Liver (tissue), 9 donors: Measurements from ENCODE around the gene LTBP4. TPM values are rescaled to one million over a fixed set of nuclear protein-coding genes. Genes with fewer than 3 reads are reported as not detected.

Experiments used
- DNase-seq: peaks from one replicate; pipeline ENCODE4 v3.0.0-alpha.2; 2017; ENCODE audit warnings: low spot score
- H3K27ac ChIP-seq, 2 donors: one replicate each; pipeline ENCODE4 v1.7.0; 2013; ENCODE audit warnings: inconsistent platforms in 2 of 2, low read length in 2 of 2, control low read depth in 1 of 2, low read depth in 1 of 2, mild to moderate bottlenecking in 1 of 2
- H3K27me3 ChIP-seq, 4 donors: one replicate each; pipeline versions ENCODE4 v1.6.1 to v1.7.0; 2013; ENCODE audit warnings: low read length in 3 of 4, inconsistent platforms in 1 of 4, mild to moderate bottlenecking in 1 of 4, moderate library complexity in 1 of 4; ENCODE audit not compliant: control insufficient read depth in 4 of 4, insufficient read depth in 4 of 4
- H3K36me3 ChIP-seq, 4 donors: one replicate each; pipeline versions ENCODE4 v1.6.1 to v1.7.0; 2013; ENCODE audit warnings: low read length in 3 of 4, mild to moderate bottlenecking in 3 of 4, low read depth in 1 of 4, moderate library complexity in 1 of 4; ENCODE audit not compliant: control insufficient read depth in 4 of 4, insufficient read depth in 3 of 4
- H3K4me1 ChIP-seq, 4 donors: one replicate each; pipeline versions ENCODE4 v1.6.1 to v1.7.0; 2013; ENCODE audit warnings: low read length in 3 of 4, mild to moderate bottlenecking in 3 of 4, moderate library complexity in 1 of 4; ENCODE audit not compliant: control insufficient read depth in 4 of 4, insufficient read depth in 4 of 4
- H3K4me3 ChIP-seq, 3 donors: one replicate each; pipeline versions ENCODE4 v1.6.1 to v1.7.0; 2013; ENCODE audit warnings: low read length in 3 of 3, control low read depth in 1 of 3, low read depth in 1 of 3, mild to moderate bottlenecking in 1 of 3
- H3K9ac ChIP-seq, 2 donors: one replicate each; pipeline ENCODE4 v1.7.0; 2013; ENCODE audit warnings: low read length in 2 of 2, mild to moderate bottlenecking in 2 of 2, moderate library complexity in 2 of 2, control low read depth in 1 of 2, low read depth in 1 of 2
- H3K9me3 ChIP-seq, 4 donors: one replicate each; pipeline versions ENCODE4 v1.6.1 to v1.7.0; 2013; ENCODE audit warnings: low read length in 3 of 4; ENCODE audit not compliant: control insufficient read depth in 4 of 4
- ATF3 ChIP-seq: IDR thresholded peaks from 2 replicates; pipeline ENCODE4 v1.6.1; 2016; ENCODE audit warnings: antibody characterized with exemption
- CTCF ChIP-seq: fragments of 150-350 bp; IDR thresholded peaks from 2 replicates; pipeline ENCODE4 v1.5.1; 2017; ENCODE audit warnings: improper control_type of control experiment, low read depth, low read length; ENCODE audit not compliant: missing input control
- EGR1 ChIP-seq, 2 donors: IDR thresholded peaks; 2 replicates each; pipeline ENCODE4 v1.6.1; 2016 to 2018; ENCODE audit warnings: antibody characterized with exemption in 2 of 2, low read depth in 2 of 2
- FOXA1 ChIP-seq: IDR thresholded peaks from 2 replicates; pipeline ENCODE4 v1.6.1; 2016; ENCODE audit warnings: antibody characterized with exemption
- FOXA2 ChIP-seq: IDR thresholded peaks from 2 replicates; pipeline ENCODE4 v1.6.1; 2016; ENCODE audit warnings: antibody characterized with exemption
- GABPA ChIP-seq, 2 donors: IDR thresholded peaks in 1 of 2; conservative IDR thresholded peaks in 1 of 2; 2 replicates each; pipeline ENCODE4 v1.6.1; 2016; ENCODE audit warnings: antibody characterized with exemption in 2 of 2, mild to moderate bottlenecking in 1 of 2, moderate library complexity in 1 of 2
- HNF4A ChIP-seq, 2 donors: conservative IDR thresholded peaks; 2 replicates each; pipeline ENCODE4 v1.6.1; 2016; ENCODE audit warnings: antibody characterized with exemption in 2 of 2, mild to moderate bottlenecking in 2 of 2
- HNF4G ChIP-seq: IDR thresholded peaks from 2 replicates; pipeline ENCODE4 v1.6.1; 2016; ENCODE audit warnings: antibody characterized with exemption
- JUND ChIP-seq, 2 donors: IDR thresholded peaks; 2 replicates each; pipeline ENCODE4 v1.6.1; 2016; ENCODE audit warnings: antibody characterized with exemption in 2 of 2
- MAX ChIP-seq: IDR thresholded peaks from 2 replicates; pipeline ENCODE4 v1.6.1; 2016; ENCODE audit warnings: antibody characterized with exemption
- NR2F2 ChIP-seq: IDR thresholded peaks from 2 replicates; pipeline ENCODE4 v1.6.1; 2016; ENCODE audit warnings: antibody characterized with exemption
- RAD21 ChIP-seq, 2 donors: IDR thresholded peaks; 2 replicates each; pipeline ENCODE4 v1.6.1; 2016; ENCODE audit warnings: antibody characterized with exemption in 2 of 2, mild to moderate bottlenecking in 2 of 2
- RXRA ChIP-seq, 2 donors: IDR thresholded peaks; 2 replicates each; pipeline ENCODE4 v1.6.1; 2017 to 2018; ENCODE audit warnings: antibody characterized with exemption in 2 of 2, mild to moderate bottlenecking in 1 of 2
- SP1 ChIP-seq: IDR thresholded peaks from 2 replicates; pipeline ENCODE4 v1.6.1; 2018; ENCODE audit warnings: antibody characterized with exemption, mild to moderate bottlenecking
- TAF1 ChIP-seq: conservative IDR thresholded peaks from 2 replicates; pipeline ENCODE4 v1.6.1; 2016; ENCODE audit warnings: antibody characterized with exemption, mild to moderate bottlenecking
- YY1 ChIP-seq: IDR thresholded peaks from 2 replicates; pipeline ENCODE4 v1.6.1; 2016; ENCODE audit warnings: antibody characterized with exemption, mild to moderate bottlenecking
- WGBS: extraction: QIAGEN DNeasy Blood & Tissue Kit; methylation state at CpG from one replicate; pipeline ENCODE4 v1.1.7; 2013; 5-methylcytosine and 5-hydroxymethylcytosine counted together
- polyA plus RNA-seq, 2 donors: library from polyadenylated mRNA; stranded (reverse) in 1 of 2; unstranded in 1 of 2; fragments of 200-250 nt in 1 of 2; fragments of >200 nt in 1 of 2; fragmentation: Nextera tagmentation in 1 of 2; extraction: Ambion mirVana in 1 of 2; gene quantifications; one replicate each; pipeline versions ENCODE4 v1.2.1 to v1.2.3, GENCODE V29; 2013 to 2015
- total RNA-seq, 2 donors: library from RNA; depleted of rRNA; stranded (reverse); fragments of >200 nt; gene quantifications; one replicate each; pipeline ENCODE4 v1.2.3, GENCODE V29; 2014
- TF ChIP-seq, protein P1 (sequence below): IDR thresholded peaks from 2 replicates; pipeline ENCODE4 v1.6.1; 2016; ENCODE audit warnings: antibody characterized with exemption
- TF ChIP-seq, protein P2 (sequence below): IDR thresholded peaks from 2 replicates; pipeline ENCODE4 v1.6.1; 2016; ENCODE audit warnings: antibody characterized with exemption, mild to moderate bottlenecking
- donor health status: healthy.
- donor health status: healthy.
- donor health status: healthy.
- donor health status: healthy.
- donor health status: healthy.

The LTBP4 gene
- total and polyA plus RNA-seq, 4 donors, result 9.6 to 28.7 (median 17.8) TPM

GRCh38 chr19:40632311-40633036 lies 31.3 kb downstream of the LTBP4 start:
- H3K4me1 ChIP-seq, result no peaks in the 10 kb centered on the region
- DNase-seq, result no peak
- no peaks in the 10 kb centered on the region for H3K27me3 ChIP-seq
- H3K4me3 ChIP-seq, result no peak overlapping the region
- H3K27ac ChIP-seq, result no peak overlapping the region
- 81% methylated on average over 3 of the region's 3 CpGs for WGBS
- H3K9me3 ChIP-seq, result no peaks in the 10 kb centered on the region
- H3K9ac ChIP-seq, result no peak overlapping the region
- H3K36me3 ChIP-seq, result no peaks in the 10 kb centered on the region
- TF ChIP-seq YY1 (no peak), FOXA2 (no peak), ATF3 (no peak), JUND (IDR thresholded peaks at IDR 0.05) (no peak), EGR1 (IDR thresholded peaks at IDR 0.05; ENCODE audit: low read depth in 2 of 2) (no peak), MAX (no peak), TAF1 (no peak), RAD21 (IDR thresholded peaks at IDR 0.05) (no peak), HNF4A (conservative IDR thresholded peaks at IDR 0.05) (no peak), CTCF (no peak), NR2F2 (no peak), RXRA (IDR thresholded peaks at IDR 0.05) (no peak), HNF4G (no peak), SP1 (no peak), FOXA1 (no peak), GABPA (IDR thresholded peaks at IDR 0.05 in 1 of 2, conservative IDR thresholded peaks at IDR 0.05 in 1 of 2) (no peak)
- TF ChIP-seq, protein P1, sequence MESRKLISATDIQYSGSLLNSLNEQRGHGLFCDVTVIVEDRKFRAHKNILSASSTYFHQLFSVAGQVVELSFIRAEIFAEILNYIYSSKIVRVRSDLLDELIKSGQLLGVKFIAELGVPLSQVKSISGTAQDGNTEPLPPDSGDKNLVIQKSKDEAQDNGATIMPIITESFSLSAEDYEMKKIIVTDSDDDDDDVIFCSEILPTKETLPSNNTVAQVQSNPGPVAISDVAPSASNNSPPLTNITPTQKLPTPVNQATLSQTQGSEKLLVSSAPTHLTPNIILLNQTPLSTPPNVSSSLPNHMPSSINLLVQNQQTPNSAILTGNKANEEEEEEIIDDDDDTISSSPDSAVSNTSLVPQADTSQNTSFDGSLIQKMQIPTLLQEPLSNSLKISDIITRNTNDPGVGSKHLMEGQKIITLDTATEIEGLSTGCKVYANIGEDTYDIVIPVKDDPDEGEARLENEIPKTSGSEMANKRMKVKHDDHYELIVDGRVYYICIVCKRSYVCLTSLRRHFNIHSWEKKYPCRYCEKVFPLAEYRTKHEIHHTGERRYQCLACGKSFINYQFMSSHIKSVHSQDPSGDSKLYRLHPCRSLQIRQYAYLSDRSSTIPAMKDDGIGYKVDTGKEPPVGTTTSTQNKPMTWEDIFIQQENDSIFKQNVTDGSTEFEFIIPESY, result no peak
- TF ChIP-seq, protein P2, sequence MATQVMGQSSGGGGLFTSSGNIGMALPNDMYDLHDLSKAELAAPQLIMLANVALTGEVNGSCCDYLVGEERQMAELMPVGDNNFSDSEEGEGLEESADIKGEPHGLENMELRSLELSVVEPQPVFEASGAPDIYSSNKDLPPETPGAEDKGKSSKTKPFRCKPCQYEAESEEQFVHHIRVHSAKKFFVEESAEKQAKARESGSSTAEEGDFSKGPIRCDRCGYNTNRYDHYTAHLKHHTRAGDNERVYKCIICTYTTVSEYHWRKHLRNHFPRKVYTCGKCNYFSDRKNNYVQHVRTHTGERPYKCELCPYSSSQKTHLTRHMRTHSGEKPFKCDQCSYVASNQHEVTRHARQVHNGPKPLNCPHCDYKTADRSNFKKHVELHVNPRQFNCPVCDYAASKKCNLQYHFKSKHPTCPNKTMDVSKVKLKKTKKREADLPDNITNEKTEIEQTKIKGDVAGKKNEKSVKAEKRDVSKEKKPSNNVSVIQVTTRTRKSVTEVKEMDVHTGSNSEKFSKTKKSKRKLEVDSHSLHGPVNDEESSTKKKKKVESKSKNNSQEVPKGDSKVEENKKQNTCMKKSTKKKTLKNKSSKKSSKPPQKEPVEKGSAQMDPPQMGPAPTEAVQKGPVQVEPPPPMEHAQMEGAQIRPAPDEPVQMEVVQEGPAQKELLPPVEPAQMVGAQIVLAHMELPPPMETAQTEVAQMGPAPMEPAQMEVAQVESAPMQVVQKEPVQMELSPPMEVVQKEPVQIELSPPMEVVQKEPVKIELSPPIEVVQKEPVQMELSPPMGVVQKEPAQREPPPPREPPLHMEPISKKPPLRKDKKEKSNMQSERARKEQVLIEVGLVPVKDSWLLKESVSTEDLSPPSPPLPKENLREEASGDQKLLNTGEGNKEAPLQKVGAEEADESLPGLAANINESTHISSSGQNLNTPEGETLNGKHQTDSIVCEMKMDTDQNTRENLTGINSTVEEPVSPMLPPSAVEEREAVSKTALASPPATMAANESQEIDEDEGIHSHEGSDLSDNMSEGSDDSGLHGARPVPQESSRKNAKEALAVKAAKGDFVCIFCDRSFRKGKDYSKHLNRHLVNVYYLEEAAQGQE, result no peak
